ENCODE data around the gene WWTR1. TPM values are rescaled to one million over a fixed set of nuclear protein-coding genes. Genes with fewer than 3 reads are reported as not detected.

Gene WWTR1
- total RNA-seq, 1 donor from 2014 or later = 137 TPM

- H3K4me1 Mint-ChIP-seq (ENCODE audit: unreplicated experiment) = peaks cover 7% of the 10 kb centered on the region
- H3K9me3 Mint-ChIP-seq (ENCODE audit: unreplicated experiment) = no peaks in the 10 kb centered on the region
- H3K27me3 Mint-ChIP-seq (ENCODE audit: unreplicated experiment) = no peaks in the 10 kb centered on the region
- H3K4me3 Mint-ChIP-seq (ENCODE audit: unreplicated experiment) = no peak overlapping the region
- peaks cover 13% of the 10 kb centered on the region for H3K36me3 Mint-ChIP-seq (ENCODE audit: low read depth, unreplicated experiment)
- TF ChIP-seq CTCF (IDR thresholded peaks at IDR 0.05; ENCODE audit: unreplicated experiment) = no peak
- no peak for DNase-seq (ENCODE audit: low spot score)
- peak overlapping the region; percentile 21 for H3K27ac Mint-ChIP-seq (ENCODE audit: unreplicated experiment)
Observed at GRCh38 chr3:149702691-149703441, 45.0 kb upstream of the WWTR1 start.

GRCh38 chr3:149701977-149702350, 44.1 kb upstream of the WWTR1 start:
- no peaks in the 10 kb centered on the region for H3K27me3 Mint-ChIP-seq (ENCODE audit: unreplicated experiment)
- no peak overlapping the region for H3K4me3 Mint-ChIP-seq (ENCODE audit: unreplicated experiment)
- no peak for TF ChIP-seq CTCF (IDR thresholded peaks at IDR 0.05; ENCODE audit: unreplicated experiment)
- no peak overlapping the region for H3K27ac Mint-ChIP-seq (ENCODE audit: unreplicated experiment)
- H3K4me1 Mint-ChIP-seq (ENCODE audit: unreplicated experiment) = peaks cover 4% of the 10 kb centered on the region
- no peaks in the 10 kb centered on the region for H3K9me3 Mint-ChIP-seq (ENCODE audit: unreplicated experiment)
- no peak for DNase-seq (ENCODE audit: low spot score)
- peaks cover 13% of the 10 kb centered on the region for H3K36me3 Mint-ChIP-seq (ENCODE audit: low read depth, unreplicated experiment)

- H3K4me1 Mint-ChIP-seq (ENCODE audit: unreplicated experiment) = peaks cover 3% of the 10 kb centered on the region
- no peaks in the 10 kb centered on the region for H3K9me3 Mint-ChIP-seq (ENCODE audit: unreplicated experiment)
- H3K27ac Mint-ChIP-seq (ENCODE audit: unreplicated experiment) = no peak overlapping the region
- peaks cover 13% of the 10 kb centered on the region for H3K36me3 Mint-ChIP-seq (ENCODE audit: low read depth, unreplicated experiment)
- H3K27me3 Mint-ChIP-seq (ENCODE audit: unreplicated experiment) = no peaks in the 10 kb centered on the region
- TF ChIP-seq CTCF (IDR thresholded peaks at IDR 0.05; ENCODE audit: unreplicated experiment) = no peak
- no peak overlapping the region for H3K4me3 Mint-ChIP-seq (ENCODE audit: unreplicated experiment)
- no peak for DNase-seq (ENCODE audit: low spot score)
Observed at GRCh38 chr3:149701206-149701976, 43.6 kb upstream of the WWTR1 start.

GRCh38 chr3:149688122-149688757, 30.4 kb upstream of the WWTR1 start:
- H3K9me3 Mint-ChIP-seq (ENCODE audit: unreplicated experiment) = no peaks in the 10 kb centered on the region
- no peak for DNase-seq (ENCODE audit: low spot score)
- H3K4me3 Mint-ChIP-seq (ENCODE audit: unreplicated experiment) = peak overlapping the region; percentile 7
- H3K27me3 Mint-ChIP-seq (ENCODE audit: unreplicated experiment) = peaks cover 2% of the 10 kb centered on the region
- no peak for TF ChIP-seq CTCF (IDR thresholded peaks at IDR 0.05; ENCODE audit: unreplicated experiment)
- H3K4me1 Mint-ChIP-seq (ENCODE audit: unreplicated experiment) = peaks cover 26% of the 10 kb centered on the region
- H3K27ac Mint-ChIP-seq (ENCODE audit: unreplicated experiment) = no peak overlapping the region
- H3K36me3 Mint-ChIP-seq (ENCODE audit: low read depth, unreplicated experiment) = peaks cover 4% of the 10 kb centered on the region
